Breast epithelium (tissue), 3 donors: ENCODE data around the gene NTMT2.

Source experiments
- CTCF ChIP-seq, 3 donors: fragments of 450-650 bp; IDR thresholded peaks; one replicate each; pipeline ENCODE4 v1.5.1; 2016 to 2017; ENCODE audit warnings: antibody characterized with exemption in 3 of 3, mild to moderate bottlenecking in 3 of 3, moderate library complexity in 3 of 3
- POLR2A ChIP-seq: fragments of 450-650 bp; IDR thresholded peaks from one replicate; pipeline ENCODE4 v1.6.1; 2016; ENCODE audit warnings: antibody characterized with exemption, mild to moderate bottlenecking, moderate library complexity
- POLR2AphosphoS5 ChIP-seq, 3 donors: sonication (generic); formaldehyde crosslinking; IDR thresholded peaks; one replicate each; pipeline ENCODE4 v1.6.1; 2017; ENCODE audit warnings: antibody characterized with exemption in 3 of 3

- no peak for TF ChIP-seq POLR2AphosphoS5 (IDR thresholded peaks at IDR 0.05)
- TF ChIP-seq CTCF (IDR thresholded peaks at IDR 0.05) = no peak
- TF ChIP-seq POLR2A = no peak
Observed at GRCh38 chr1:170209125-170209524, 63.4 kb downstream of the NTMT2 start.
